PC-9 (cell line): ENCODE measurements around the gene RSPRY1. TPM values are rescaled to one million over a fixed set of nuclear protein-coding genes. Genes with fewer than 3 reads are reported as not detected.

Source experiments
- BruUV-seq: library from RNA; stranded (reverse); fragments of 400-500 nt; replicated peaks from 2 replicates; lab custom pipeline; 2021; lab: Mats Ljungman, UMichigan
- CTCF ChIA-PET: fragments of 300-600 bp; sonication (Branson Sonifier 250); formaldehyde crosslinking; loops from one replicate; lab custom pipeline; 2022; ENCODE audit warnings: antibody characterized with exemption; lab: Charles Lee
- POLR2A ChIA-PET: fragments of 300-600 bp; sonication (Branson Sonifier 250); formaldehyde crosslinking; loops from one replicate; lab custom pipeline; 2022; ENCODE audit warnings: antibody characterized with exemption; ENCODE audit not compliant: unreplicated experiment; lab: Charles Lee
- DNase-seq, 2 experiments: peaks; one replicate each; pipeline versions ENCODE4 v3.0.0 to v3.0.0-alpha.2; 2015 to 2022; ENCODE audit warnings: mixed read lengths in 1 of 2
- H2AFZ ChIP-seq: fragments of 200-600 bp; sonication (generic); 2 replicates; pipeline ENCODE4 v1.8.1; 2017; ENCODE audit warnings: antibody characterized with exemption
- H3F3A ChIP-seq: fragments of 200-600 bp; sonication (generic); 2 replicates; pipeline ENCODE4 v1.8.1; 2017; ENCODE audit warnings: antibody characterized with exemption, mild to moderate bottlenecking, low read depth; ENCODE audit not compliant: insufficient read depth
- H3K27ac ChIP-seq: fragments of 200-600 bp; sonication (generic); 2 replicates; pipeline ENCODE4 v1.6.1; 2016; ENCODE audit warnings: mixed run types
- H3K27me3 ChIP-seq: fragments of 200-600 bp; sonication (generic); 2 replicates; pipeline ENCODE4 v1.6.1; 2016; ENCODE audit warnings: low read depth, mixed run types; ENCODE audit not compliant: insufficient read depth
- H3K36me3 ChIP-seq: fragments of 200-600 bp; sonication (generic); 2 replicates; pipeline ENCODE4 v1.6.1; 2016; ENCODE audit warnings: low read depth, mixed run types
- H3K4me1 ChIP-seq: fragments of 200-600 bp; sonication (generic); replicated peaks from 2 replicates; pipeline ENCODE4 v1.6.1; 2016; ENCODE audit warnings: mixed run types; ENCODE audit not compliant: insufficient read depth
- H3K4me2 ChIP-seq: fragments of 200-600 bp; sonication (generic); 2 replicates; pipeline ENCODE4 v1.6.1; 2017; ENCODE audit warnings: mixed run types
- H3K4me3 ChIP-seq: fragments of 200-600 bp; sonication (generic); 2 replicates; pipeline ENCODE4 v1.6.1; 2016; ENCODE audit warnings: mixed run types
- H3K79me2 ChIP-seq: fragments of 200-600 bp; sonication (generic); 2 replicates; pipeline ENCODE4 v1.6.1; 2017; ENCODE audit warnings: low read depth, mixed run types
- H3K9me2 ChIP-seq: fragments of 200-600 bp; sonication (generic); 2 replicates; pipeline ENCODE4 v1.8.1; 2017; ENCODE audit warnings: mild to moderate bottlenecking; ENCODE audit not compliant: insufficient read depth
- H3K9me3 ChIP-seq: fragments of 200-600 bp; sonication (generic); 2 replicates; pipeline ENCODE4 v1.8.1; 2016; ENCODE audit warnings: low read depth; ENCODE audit not compliant: insufficient read depth
- H4K20me1 ChIP-seq: fragments of 200-600 bp; sonication (generic); 2 replicates; pipeline ENCODE4 v1.8.1; 2017; ENCODE audit not compliant: insufficient read depth
- EZH2 ChIP-seq: fragments of 200-600 bp; sonication (generic); IDR thresholded peaks from 2 replicates; pipeline ENCODE4 v1.8.0; 2017; ENCODE audit warnings: antibody characterized with exemption, low read depth
- intact Hi-C: fragments of 100-400 bp; cut with micrococcal nuclease; formaldehyde crosslinking; loops from one replicate; pipeline ENCODE4 v1.10.0; 2022; ENCODE audit not compliant: unreplicated experiment
- total RNA-seq: library from RNA; stranded (reverse); gene quantifications from 2 replicates; pipeline ENCODE4 v1.2.3, GENCODE V29; 2021
- TF ChIP-seq, protein P1 (sequence below): fragments of 200-600 bp; sonication (generic); conservative IDR thresholded peaks from 2 replicates; pipeline ENCODE4 v1.6.1; 2017; ENCODE audit warnings: mixed run types, antibody characterized with exemption, mild to moderate bottlenecking, moderate library complexity

Gene RSPRY1
- total RNA-seq, 1 experiment from 2014 or later = 26.3 TPM

DNA sequence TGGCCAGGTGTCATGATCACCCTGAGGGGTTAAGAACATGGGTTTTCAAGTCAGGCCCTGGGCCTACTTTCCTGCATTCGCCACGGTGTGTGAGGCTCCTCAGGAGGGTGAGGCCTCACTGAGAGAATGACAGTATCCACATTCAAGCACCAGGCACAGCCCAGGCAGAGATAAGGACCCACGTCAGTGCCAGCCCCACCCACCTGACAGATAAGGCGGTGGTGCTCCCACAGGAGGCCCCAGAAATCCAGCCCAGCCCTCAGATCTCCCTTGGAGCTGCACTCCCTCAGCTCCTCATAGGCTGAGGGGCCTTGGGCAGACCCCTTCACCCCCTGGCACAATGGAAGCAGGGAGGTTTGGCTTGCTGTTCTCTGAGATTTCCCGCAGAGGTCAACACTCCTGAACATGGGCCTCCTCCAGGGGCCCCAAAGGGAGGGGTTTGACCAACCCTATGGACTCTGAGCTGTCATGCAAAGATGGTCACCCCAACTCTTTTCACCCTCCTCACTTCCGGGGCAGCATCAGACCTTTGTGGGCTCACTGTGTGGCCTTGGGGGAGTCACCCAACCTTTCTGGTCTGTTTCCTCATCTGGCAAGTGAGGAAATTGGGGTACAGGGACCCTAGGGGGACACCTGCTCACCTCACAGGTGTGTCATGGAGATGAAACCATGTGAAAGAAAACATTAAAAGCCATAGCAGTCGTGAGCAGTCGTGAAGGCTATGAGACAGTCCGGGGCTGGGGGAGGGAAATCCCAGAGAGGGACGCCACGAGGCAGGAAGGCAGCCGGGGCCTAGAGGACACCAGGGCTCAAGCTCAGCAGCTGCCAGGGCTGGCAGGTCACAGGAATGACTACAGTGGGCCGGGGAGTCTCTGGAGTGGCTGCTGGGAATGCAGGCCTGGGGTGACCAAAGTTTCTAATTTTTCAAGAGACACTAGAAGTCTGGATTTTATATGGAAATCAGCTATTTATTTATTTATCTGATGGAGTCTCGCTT lies 83.0 kb downstream of the RSPRY1 start:
- Histone ChIP-seq H3K79me2 (no peaks in the 10 kb centered on the region), H3F3A (peaks cover 13% of the 10 kb centered on the region; the same call in 1 of the 2 replicates), H3K27ac (no peak overlapping the region), H3K36me3 (no peaks in the 10 kb centered on the region), H3K27me3 (no peaks in the 10 kb centered on the region), H3K9me3 (no peaks in the 10 kb centered on the region), H3K4me3 (no peak overlapping the region), H3K9me2 (no peaks in the 10 kb centered on the region), H3K4me1 (peaks cover 20% of the 10 kb centered on the region), H3K4me2 (no peak overlapping the region), H2AFZ (no peak overlapping the region), H4K20me1 (no peaks in the 10 kb centered on the region)
- intact Hi-C loops = no loop called here
- DNase-seq = peak in 1 of 2 experiments; percentile 30
- TF ChIP-seq EZH2 = no peak
- TF ChIP-seq, protein P1, sequence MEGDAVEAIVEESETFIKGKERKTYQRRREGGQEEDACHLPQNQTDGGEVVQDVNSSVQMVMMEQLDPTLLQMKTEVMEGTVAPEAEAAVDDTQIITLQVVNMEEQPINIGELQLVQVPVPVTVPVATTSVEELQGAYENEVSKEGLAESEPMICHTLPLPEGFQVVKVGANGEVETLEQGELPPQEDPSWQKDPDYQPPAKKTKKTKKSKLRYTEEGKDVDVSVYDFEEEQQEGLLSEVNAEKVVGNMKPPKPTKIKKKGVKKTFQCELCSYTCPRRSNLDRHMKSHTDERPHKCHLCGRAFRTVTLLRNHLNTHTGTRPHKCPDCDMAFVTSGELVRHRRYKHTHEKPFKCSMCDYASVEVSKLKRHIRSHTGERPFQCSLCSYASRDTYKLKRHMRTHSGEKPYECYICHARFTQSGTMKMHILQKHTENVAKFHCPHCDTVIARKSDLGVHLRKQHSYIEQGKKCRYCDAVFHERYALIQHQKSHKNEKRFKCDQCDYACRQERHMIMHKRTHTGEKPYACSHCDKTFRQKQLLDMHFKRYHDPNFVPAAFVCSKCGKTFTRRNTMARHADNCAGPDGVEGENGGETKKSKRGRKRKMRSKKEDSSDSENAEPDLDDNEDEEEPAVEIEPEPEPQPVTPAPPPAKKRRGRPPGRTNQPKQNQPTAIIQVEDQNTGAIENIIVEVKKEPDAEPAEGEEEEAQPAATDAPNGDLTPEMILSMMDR = no peak
- BruUV-seq = no TSS peak
- ChIA-PET CTCF (no interaction called here), POLR2A (no interaction called here)

DNA sequence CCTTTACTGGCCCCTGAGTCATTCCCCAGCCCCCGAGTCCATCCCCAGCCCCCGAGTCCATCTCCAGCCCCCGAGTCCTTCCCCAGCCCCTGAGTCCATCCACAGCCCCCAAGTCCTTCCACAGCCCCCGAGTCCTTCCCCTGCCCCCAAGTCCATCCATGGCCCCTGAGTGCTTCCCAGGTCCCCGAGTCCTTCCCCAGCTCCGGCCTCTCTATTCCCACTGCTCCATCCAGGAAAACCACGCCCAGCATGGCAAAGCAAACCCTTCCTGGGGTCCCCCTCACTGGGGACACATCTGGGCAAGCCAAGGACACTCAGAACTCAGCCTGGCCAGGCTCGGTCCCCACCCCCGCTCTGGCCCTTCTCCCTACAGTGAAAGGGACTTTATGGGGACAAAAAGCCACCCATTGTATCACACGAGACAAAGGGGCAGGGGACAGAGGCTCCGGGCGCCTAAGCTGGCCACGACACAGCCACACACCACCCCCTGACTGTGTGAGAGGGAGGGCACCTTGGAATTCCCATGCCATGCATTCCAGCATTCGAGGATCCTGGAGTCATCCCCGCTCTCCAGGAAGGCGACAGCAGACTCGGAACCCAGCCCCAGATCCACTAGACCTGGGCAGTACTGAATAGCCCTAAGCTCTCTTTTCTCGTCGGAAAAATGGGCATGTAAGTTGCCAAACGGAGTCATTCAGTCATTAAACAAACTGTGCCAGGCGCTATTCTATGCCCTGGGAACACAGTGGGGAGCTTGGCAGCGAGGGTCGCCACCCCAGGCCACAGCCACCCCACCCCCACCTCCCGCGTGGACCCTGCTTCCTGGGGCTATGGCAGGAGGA lies 84.3 kb downstream of the RSPRY1 start:
- Histone ChIP-seq H2AFZ (no peak overlapping the region), H3K9me3 (no peaks in the 10 kb centered on the region), H3K36me3 (no peaks in the 10 kb centered on the region), H3K79me2 (no peaks in the 10 kb centered on the region), H3K9me2 (no peaks in the 10 kb centered on the region), H3K4me2 (no peak overlapping the region), H3K4me3 (no peak overlapping the region), H3K27ac (no peak overlapping the region), H4K20me1 (no peaks in the 10 kb centered on the region), H3K27me3 (no peaks in the 10 kb centered on the region), H3K4me1 (peaks cover 19% of the 10 kb centered on the region), H3F3A (peaks cover 13% of the 10 kb centered on the region; the same call in 1 of the 2 replicates)
- no peak for DNase-seq
- intact Hi-C loops = no loop called here
- CTCF ChIA-PET = interaction anchor here (0.7 kb wide), 1 partner anchor 90 kb away, joined by 3 read pairs; no protein-coding TSS in a partner anchor
- BruUV-seq = no TSS peak
- TF ChIP-seq, protein P1 = no peak
- TF ChIP-seq EZH2 = no peak
- POLR2A ChIA-PET = no interaction called here

DNA sequence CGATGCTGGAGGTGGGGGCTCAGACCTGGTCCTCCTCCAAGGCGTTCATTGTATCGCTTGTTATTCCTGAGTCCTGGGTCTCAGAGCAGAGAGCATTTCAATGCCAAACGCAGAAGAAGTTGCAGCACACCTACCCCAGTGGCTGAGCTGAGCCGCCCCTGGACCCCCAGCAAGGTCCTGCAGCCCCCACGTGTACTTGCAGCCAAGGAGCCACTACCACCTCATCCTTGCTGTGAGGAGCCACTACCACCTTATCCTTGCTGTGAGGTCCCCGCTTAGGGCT lies 84.9 kb downstream of the RSPRY1 start:
- Histone ChIP-seq H3K36me3 (no peaks in the 10 kb centered on the region), H4K20me1 (no peaks in the 10 kb centered on the region), H3K27me3 (no peaks in the 10 kb centered on the region), H3K9me2 (no peaks in the 10 kb centered on the region), H3K4me2 (no peak overlapping the region), H3K4me3 (no peak overlapping the region), H3F3A (peaks cover 16% of the 10 kb centered on the region; the same call in 1 of the 2 replicates), H3K9me3 (no peaks in the 10 kb centered on the region), H3K4me1 (peaks cover 14% of the 10 kb centered on the region), H3K27ac (no peak overlapping the region), H3K79me2 (no peaks in the 10 kb centered on the region), H2AFZ (no peak overlapping the region)
- no peak for DNase-seq
- ChIA-PET CTCF (interaction anchor here (0.7 kb wide), 1 partner anchor 91 kb away, joined by 3 read pairs; no protein-coding TSS in a partner anchor), POLR2A (no interaction called here)
- TF ChIP-seq EZH2 = no peak
- TF ChIP-seq, protein P1 = no peak
- intact Hi-C loops = no loop called here
- BruUV-seq = no TSS peak
